Fibroblast of skin of scalp (primary cell): Measurements from ENCODE around the gene EDN2. TPM values are rescaled to one million over a fixed set of nuclear protein-coding genes. Genes with fewer than 3 reads are reported as not detected.
A peak's percentile ranks its signal among the peaks of the same experiment; 100 is the strongest.

Source experiments
- DNase-seq: peaks from one replicate; pipeline ENCODE4 v3.0.0-alpha.2; 2013
- polyA plus RNA-seq, 2 experiments: library from polyadenylated mRNA; unstranded; fragments of 120-200 nt; gene quantifications; one replicate each; pipeline ENCODE4 v1.2.1, GENCODE V29; 2013; ENCODE audit not compliant: insufficient read length in 2 of 2

Gene EDN2
- 0.24 TPM for polyA plus RNA-seq (2013, experiment 1 of 2; ENCODE audit: insufficient read length)
- 0.52 TPM for polyA plus RNA-seq (2013, experiment 2 of 2; ENCODE audit: insufficient read length)

GRCh38 chr1:41484402-41485241, at the start of gene EDN2:
TSS of gene EDN2 (minus strand) at chr1:41484683. CDS start at chr1:41484601, 82 bp downstream.
- DNase-seq = no peak

GRCh38 chr1:41533731-41534080, 49.2 kb upstream of the EDN2 start:
- no peak for DNase-seq

GRCh38 chr1:41533016-41533730, 48.7 kb upstream of the EDN2 start:
- no peak for DNase-seq

- DNase-seq = no peak
These were observed 47.9 kb upstream of the EDN2 start for GRCh38 chr1:41532206-41532975.

GRCh38 chr1:41530411-41530810, 45.9 kb upstream of the EDN2 start:
- DNase-seq = no peak

- no peak for DNase-seq
These were observed 45.3 kb upstream of the EDN2 start for GRCh38 chr1:41529621-41530395.

- no peak for DNase-seq
These were observed 44.5 kb upstream of the EDN2 start for GRCh38 chr1:41528726-41529605.

- no peak for DNase-seq
These were observed 43.6 kb upstream of the EDN2 start for GRCh38 chr1:41528106-41528505.

- DNase-seq = no peak
These were observed 42.6 kb upstream of the EDN2 start for GRCh38 chr1:41526956-41527561.

- DNase-seq = no peak
These were observed 41.6 kb upstream of the EDN2 start for GRCh38 chr1:41525891-41526587.

GRCh38 chr1:41524676-41525675, 40.5 kb upstream of the EDN2 start:
- no peak for DNase-seq

GRCh38 chr1:41523949-41524675, 39.6 kb upstream of the EDN2 start:
- no peak for DNase-seq

GRCh38 chr1:41523071-41523470, 38.6 kb upstream of the EDN2 start:
- no peak for DNase-seq

- DNase-seq = peak; percentile 42
These were observed 37.3 kb upstream of the EDN2 start for GRCh38 chr1:41521766-41522165.

- no peak for DNase-seq
These were observed 36.7 kb upstream of the EDN2 start for GRCh38 chr1:41520951-41521752.

- DNase-seq = no peak
These were observed 35.2 kb upstream of the EDN2 start for GRCh38 chr1:41519667-41520066.

- no peak for DNase-seq
These were observed 34.0 kb upstream of the EDN2 start for GRCh38 chr1:41518471-41518870.
